Hepatocyte (in vitro differentiated cells): ENCODE results near the gene CDCA7L. TPM values are rescaled to one million over a fixed set of nuclear protein-coding genes. Genes with fewer than 3 reads are reported as not detected.

Experiments
- DNase-seq: peaks from one replicate; pipeline ENCODE4 v3.0.0-alpha.2; 2016; ENCODE audit warnings: low spot score
- H2AFZ ChIP-seq: fragments of 200-600 bp; sonication (generic); 2 replicates; pipeline ENCODE4 v1.6.0; 2016; ENCODE audit warnings: antibody characterized with exemption, mild to moderate bottlenecking
- H3K27ac ChIP-seq: fragments of 200-600 bp; sonication (generic); 2 replicates; pipeline ENCODE4 v1.5.1; 2016; ENCODE audit warnings: mild to moderate bottlenecking
- H3K27me3 ChIP-seq: fragments of 200-600 bp; sonication (generic); 2 replicates; pipeline ENCODE4 v1.6.1; 2016
- H3K36me3 ChIP-seq: fragments of 200-600 bp; sonication (generic); replicated peaks from 2 replicates; pipeline ENCODE4 v1.5.1; 2016; ENCODE audit warnings: low read depth; ENCODE audit not compliant: insufficient read depth
- H3K4me1 ChIP-seq: fragments of 200-600 bp; sonication (generic); 2 replicates; pipeline ENCODE4 v1.5.1; 2016; ENCODE audit warnings: mild to moderate bottlenecking, moderate library complexity; ENCODE audit not compliant: insufficient read depth
- H3K4me2 ChIP-seq: fragments of 200-600 bp; sonication (generic); 2 replicates; pipeline ENCODE4 v1.6.0; 2016
- H3K4me3 ChIP-seq: fragments of 200-600 bp; sonication (generic); 2 replicates; pipeline ENCODE4 v1.5.1; 2016; ENCODE audit warnings: mild to moderate bottlenecking
- H3K79me2 ChIP-seq: fragments of 200-600 bp; sonication (generic); 2 replicates; pipeline ENCODE4 v1.6.0; 2017; ENCODE audit warnings: mild to moderate bottlenecking
- H3K9me2 ChIP-seq: fragments of 200-600 bp; sonication (generic); replicated peaks from 2 replicates; pipeline ENCODE4 v1.6.0; 2017; ENCODE audit warnings: mild to moderate bottlenecking; ENCODE audit not compliant: insufficient read depth
- H3K9me3 ChIP-seq: fragments of 200-600 bp; sonication (generic); 2 replicates; pipeline ENCODE4 v1.5.1; 2016; ENCODE audit warnings: low read depth, mild to moderate bottlenecking
- H4K20me1 ChIP-seq: fragments of 200-600 bp; sonication (generic); 2 replicates; pipeline ENCODE4 v1.6.0; 2016; ENCODE audit warnings: mild to moderate bottlenecking; ENCODE audit not compliant: insufficient read depth, poor library complexity, severe bottlenecking
- EZH2 ChIP-seq: fragments of 200-600 bp; sonication (generic); IDR thresholded peaks from 2 replicates; pipeline ENCODE4 v1.6.1; 2016; ENCODE audit warnings: antibody characterized with exemption, mild to moderate bottlenecking, borderline replicate concordance
- EZH2phosphoT487 ChIP-seq: fragments of 200-600 bp; sonication (generic); IDR thresholded peaks from one replicate; pipeline ENCODE4 v1.6.1; 2018; ENCODE audit warnings: antibody characterized with exemption, mild to moderate bottlenecking, low read depth, moderate library complexity; ENCODE audit not compliant: unreplicated experiment, severe bottlenecking
- WGBS: methylation state at CpG from one replicate; pipeline ENCODE4 v1.1.6; 2016; ENCODE audit warnings: low lambda C conversion rate; ENCODE audit errors: missing lambda C conversion rate; 5-methylcytosine and 5-hydroxymethylcytosine counted together
- polyA plus RNA-seq: library from polyadenylated mRNA; unstranded; fragments of >200 nt; fragmentation: Nextera tagmentation; extraction: Ambion mirVana; gene quantifications from 2 replicates; pipeline ENCODE4 v1.2.1, GENCODE V29; 2016
- total RNA-seq: library from RNA; depleted of rRNA; stranded (reverse); fragments of >200 nt; gene quantifications from 2 replicates; pipeline ENCODE4 v1.2.3, GENCODE V29; 2014
- TF ChIP-seq, protein P1 (sequence below): fragments of 200-600 bp; sonication (generic); IDR thresholded peaks from 2 replicates; pipeline ENCODE4 v1.5.1; 2016; ENCODE audit warnings: antibody characterized with exemption, mild to moderate bottlenecking; ENCODE audit not compliant: poor library complexity

Gene CDCA7L
- total and polyA plus RNA-seq, 2 experiments from 2014 or later: 4.5 to 13.0 TPM

DNA sequence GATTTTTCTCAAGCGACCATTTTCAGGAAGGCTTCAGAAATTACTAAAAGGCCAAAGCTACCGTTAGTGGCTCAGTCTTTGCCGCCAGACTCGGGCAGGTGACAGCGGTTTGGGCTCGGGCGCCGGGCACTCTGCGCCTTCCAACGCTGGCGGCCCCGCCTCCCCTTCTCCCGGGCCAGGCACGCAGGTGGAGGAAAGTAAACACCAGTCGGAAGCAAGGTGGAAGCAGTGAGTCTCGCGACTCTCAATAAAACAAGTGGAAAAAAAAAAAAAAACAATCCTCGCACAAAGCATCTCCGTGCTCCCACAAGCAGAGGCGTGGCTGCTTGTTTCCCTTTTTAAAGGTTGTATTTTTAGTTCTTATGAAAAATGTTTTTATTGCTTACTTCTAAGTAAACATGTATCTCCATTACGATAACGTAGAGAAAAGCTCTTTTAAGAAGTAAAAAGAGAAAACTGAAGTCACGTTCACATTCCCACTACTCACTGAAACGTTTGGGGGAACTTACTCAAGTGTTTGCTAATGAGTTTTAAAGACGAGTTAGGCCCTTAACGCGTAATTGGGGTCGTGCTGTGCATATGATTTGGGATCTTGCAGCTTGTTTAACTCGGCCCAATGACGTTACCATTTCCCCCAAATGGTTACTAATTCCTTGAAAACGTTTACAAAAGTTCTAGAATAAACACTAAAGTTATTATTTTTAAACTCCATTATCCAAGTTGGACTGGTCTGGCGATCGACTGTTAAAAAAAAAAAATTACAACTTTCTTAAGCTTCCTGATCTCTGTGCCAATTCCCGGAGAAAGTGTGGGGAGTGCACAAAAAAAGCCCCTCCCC lies 864 bp downstream of the CDCA7L start:
- Histone ChIP-seq H2AFZ (peak overlapping the region; percentile 87), H3K4me1 (peaks cover 11% of the 10 kb centered on the region), H3K4me3 (peak overlapping the region; percentile 30), H3K9me3 (no peaks in the 10 kb centered on the region), H3K27ac (peak overlapping the region; percentile 45), H4K20me1 (no peaks in the 10 kb centered on the region), H3K9me2 (no peaks in the 10 kb centered on the region), H3K4me2 (peak overlapping the region; percentile 96), H3K27me3 (peaks cover 28% of the 10 kb centered on the region), H3K79me2 (no peaks in the 10 kb centered on the region), H3K36me3 (no peaks in the 10 kb centered on the region)
- under 1% methylated on average over 34 of the region's 34 CpGs for WGBS
- TF ChIP-seq EZH2phosphoT487: no peak
- TF ChIP-seq, protein P1, sequence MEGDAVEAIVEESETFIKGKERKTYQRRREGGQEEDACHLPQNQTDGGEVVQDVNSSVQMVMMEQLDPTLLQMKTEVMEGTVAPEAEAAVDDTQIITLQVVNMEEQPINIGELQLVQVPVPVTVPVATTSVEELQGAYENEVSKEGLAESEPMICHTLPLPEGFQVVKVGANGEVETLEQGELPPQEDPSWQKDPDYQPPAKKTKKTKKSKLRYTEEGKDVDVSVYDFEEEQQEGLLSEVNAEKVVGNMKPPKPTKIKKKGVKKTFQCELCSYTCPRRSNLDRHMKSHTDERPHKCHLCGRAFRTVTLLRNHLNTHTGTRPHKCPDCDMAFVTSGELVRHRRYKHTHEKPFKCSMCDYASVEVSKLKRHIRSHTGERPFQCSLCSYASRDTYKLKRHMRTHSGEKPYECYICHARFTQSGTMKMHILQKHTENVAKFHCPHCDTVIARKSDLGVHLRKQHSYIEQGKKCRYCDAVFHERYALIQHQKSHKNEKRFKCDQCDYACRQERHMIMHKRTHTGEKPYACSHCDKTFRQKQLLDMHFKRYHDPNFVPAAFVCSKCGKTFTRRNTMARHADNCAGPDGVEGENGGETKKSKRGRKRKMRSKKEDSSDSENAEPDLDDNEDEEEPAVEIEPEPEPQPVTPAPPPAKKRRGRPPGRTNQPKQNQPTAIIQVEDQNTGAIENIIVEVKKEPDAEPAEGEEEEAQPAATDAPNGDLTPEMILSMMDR: peak; percentile 4
- peak; percentile 67 for DNase-seq

DNA sequence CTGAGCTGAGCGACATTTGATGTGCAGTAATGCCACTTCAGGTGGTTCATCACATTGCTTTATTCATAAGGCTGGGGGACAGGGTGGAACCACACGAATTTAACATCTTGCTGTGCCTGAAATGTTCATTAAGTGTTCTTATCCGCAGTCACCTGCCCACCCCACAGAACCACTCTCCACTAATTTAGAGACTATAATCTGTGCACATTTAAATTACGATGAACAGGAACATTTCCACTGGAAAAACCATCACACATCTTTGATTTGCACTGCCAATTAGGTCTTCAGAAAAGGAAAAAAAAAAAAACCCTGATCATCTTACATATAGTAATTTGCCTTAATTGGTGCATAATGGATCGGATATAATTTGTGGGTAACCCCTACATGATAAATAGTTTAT lies 2.3 kb downstream of the CDCA7L start:
- Histone ChIP-seq H3K4me3 (no peak overlapping the region), H2AFZ (no peak overlapping the region), H3K79me2 (no peaks in the 10 kb centered on the region), H4K20me1 (no peaks in the 10 kb centered on the region), H3K4me2 (peak overlapping the region; percentile 96), H3K9me2 (no peaks in the 10 kb centered on the region), H3K27ac (no peak overlapping the region), H3K36me3 (no peaks in the 10 kb centered on the region), H3K27me3 (peaks cover 21% of the 10 kb centered on the region), H3K4me1 (peaks cover 9% of the 10 kb centered on the region), H3K9me3 (no peaks in the 10 kb centered on the region)
- 89% methylated on average over 5 of the region's 5 CpGs for WGBS
- DNase-seq: no peak
- TF ChIP-seq EZH2phosphoT487 (no peak), EZH2 (no peak)
- TF ChIP-seq, protein P1: no peak

DNA sequence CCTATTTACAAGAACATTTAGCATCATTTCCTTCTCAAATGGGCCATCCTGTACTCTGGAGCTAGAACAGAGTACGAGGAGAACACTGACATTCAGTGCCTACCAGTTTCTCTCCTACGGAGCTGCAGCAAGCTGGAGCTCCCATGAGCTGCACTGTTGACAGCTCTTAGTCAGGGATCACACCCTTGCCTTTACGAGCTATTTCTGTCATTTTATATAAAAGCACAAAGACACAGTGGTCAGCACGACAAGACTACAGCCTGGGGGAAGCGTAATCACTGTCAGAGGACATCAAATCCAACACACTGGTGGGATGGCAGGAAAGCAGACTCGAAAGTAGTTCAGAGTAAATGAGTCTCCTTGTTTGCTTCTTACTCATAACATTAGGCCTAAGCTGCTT lies 2.7 kb downstream of the CDCA7L start:
- Histone ChIP-seq H3K79me2 (no peaks in the 10 kb centered on the region), H4K20me1 (no peaks in the 10 kb centered on the region), H3K9me2 (no peaks in the 10 kb centered on the region), H3K36me3 (no peaks in the 10 kb centered on the region), H3K4me2 (no peak overlapping the region), H2AFZ (no peak overlapping the region), H3K27me3 (peaks cover 21% of the 10 kb centered on the region), H3K4me1 (peaks cover 6% of the 10 kb centered on the region), H3K4me3 (no peak overlapping the region), H3K27ac (no peak overlapping the region), H3K9me3 (no peaks in the 10 kb centered on the region)
- no peak for DNase-seq
- WGBS: 60% methylated on average over 6 of the region's 6 CpGs
- TF ChIP-seq, protein P1: no peak
